ENCODE measurements around the gene TEX19.

TEX19 gene

GRCh38 chr17:82358465-82359350, at the start of gene TEX19:
TEX19 (plus strand) TSS chr17:82359247; CDS start chr17:82362151, 2,904 bp downstream.
- no peak within 1 kb of the TSS for H3K4me3 ChIP-seq (ENCODE audit: low read depth, low read length)
- TF ChIP-seq CTCF (IDR thresholded peaks at IDR 0.05; ENCODE audit: low read depth, low read length, missing control alignments): no peak
- in situ Hi-C loops (cut with HindIII; ENCODE audit: low sequenced_read_pairs): no loop called here
- no peak for DNase-seq (ENCODE audit: low read depth)

DNA sequence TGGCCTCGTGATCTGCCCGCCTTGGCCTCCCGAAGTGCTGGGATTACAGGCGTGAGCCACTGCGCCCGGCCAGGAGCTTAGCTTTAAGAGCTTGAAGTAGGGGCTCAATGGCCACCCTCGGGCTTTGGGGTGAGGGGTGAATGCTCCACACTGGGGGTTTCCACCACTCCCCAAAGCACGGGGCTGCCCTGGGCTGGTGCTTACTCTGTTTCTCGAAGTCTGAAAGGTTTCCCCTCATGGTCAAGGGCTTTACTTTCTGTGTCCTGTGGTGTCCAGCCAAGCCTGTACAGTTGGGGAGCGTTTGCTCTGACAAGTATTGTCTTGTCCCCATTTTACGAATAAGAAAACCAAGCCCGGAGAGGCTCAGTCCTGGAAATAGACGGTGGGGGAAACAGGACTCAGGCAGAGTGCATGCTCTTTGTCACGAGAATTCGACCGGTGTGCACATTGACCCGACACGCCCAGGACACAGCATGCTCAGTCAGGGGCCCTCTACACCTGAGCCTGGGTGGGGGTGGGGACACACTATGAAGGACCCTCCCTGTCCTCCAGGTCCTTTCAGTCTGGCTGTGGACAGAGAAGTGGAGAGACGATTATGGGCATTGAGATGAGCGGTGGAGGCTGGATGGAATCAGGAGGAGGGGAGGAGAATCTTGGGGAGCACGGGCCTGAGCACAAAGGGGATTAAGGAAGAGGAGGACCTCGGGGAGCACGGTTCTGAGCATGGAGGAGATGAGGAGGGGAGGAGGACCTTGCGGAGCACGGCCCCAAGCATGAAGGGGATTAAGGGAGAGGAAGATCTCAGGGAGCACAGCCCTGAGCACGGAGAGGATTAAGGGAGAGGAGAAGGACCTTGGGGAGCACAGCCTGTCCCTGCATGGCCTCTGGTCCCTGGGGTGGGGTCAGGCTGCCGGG, 49.1 kb upstream of the TEX19 start:
- no peak for TF ChIP-seq CTCF (IDR thresholded peaks at IDR 0.05; ENCODE audit: low read depth, low read length, missing control alignments)
- in situ Hi-C loops (cut with HindIII; ENCODE audit: low sequenced_read_pairs): no loop called here
- no peak for DNase-seq (ENCODE audit: low read depth)
- no peak overlapping the region for H3K4me3 ChIP-seq (ENCODE audit: low read depth, low read length)

DNA sequence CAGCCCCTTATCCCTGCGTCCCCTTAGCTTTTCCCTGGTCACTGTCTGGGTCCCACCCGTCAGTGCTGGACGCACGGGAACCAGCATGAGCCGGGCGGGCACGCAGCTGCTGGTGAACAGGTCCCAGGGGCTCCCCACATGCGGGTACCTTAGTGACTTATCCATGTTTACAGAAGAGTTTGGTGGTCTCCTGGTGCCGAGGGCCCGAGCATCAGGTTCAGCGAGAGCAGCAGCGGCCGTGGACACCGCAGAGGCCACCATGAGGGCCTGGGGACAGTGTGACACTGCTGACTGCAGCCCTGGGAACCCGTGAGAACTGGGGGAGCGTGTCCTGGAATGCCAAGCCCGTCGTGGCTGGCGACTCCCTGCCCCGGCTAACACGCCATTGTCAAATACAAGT, 48.2 kb upstream of the TEX19 start:
- no peak for TF ChIP-seq CTCF (IDR thresholded peaks at IDR 0.05; ENCODE audit: low read depth, low read length, missing control alignments)
- DNase-seq (ENCODE audit: low read depth): no peak
- no peak overlapping the region for H3K4me3 ChIP-seq (ENCODE audit: low read depth, low read length)
- in situ Hi-C loops (cut with HindIII; ENCODE audit: low sequenced_read_pairs): no loop called here

- no peak for TF ChIP-seq CTCF (IDR thresholded peaks at IDR 0.05; ENCODE audit: low read depth, low read length, missing control alignments)
- H3K4me3 ChIP-seq (ENCODE audit: low read depth, low read length): no peak overlapping the region
- DNase-seq (ENCODE audit: low read depth): no peak
- in situ Hi-C loops (cut with HindIII; ENCODE audit: low sequenced_read_pairs): no loop called here
These were observed 47.1 kb upstream of the TEX19 start for GRCh38 chr17:82311971-82312370.

- H3K4me3 ChIP-seq (ENCODE audit: low read depth, low read length): no peak overlapping the region
- in situ Hi-C loops (cut with HindIII; ENCODE audit: low sequenced_read_pairs): no loop called here
- no peak for DNase-seq (ENCODE audit: low read depth)
- no peak for TF ChIP-seq CTCF (IDR thresholded peaks at IDR 0.05; ENCODE audit: low read depth, low read length, missing control alignments)
These were observed 45.6 kb upstream of the TEX19 start for GRCh38 chr17:82313195-82314011.

All from astrocyte of the cerebellum (primary cell).